Measurements from ENCODE around the gene IFNG-AS1. TPM values are rescaled to one million over a fixed set of nuclear protein-coding genes. Genes with fewer than 3 reads are reported as not detected.

IFNG-AS1 gene
- total RNA-seq, 2 donors from 2014 or later, result 2.7 TPM; not detected in 1

DNA sequence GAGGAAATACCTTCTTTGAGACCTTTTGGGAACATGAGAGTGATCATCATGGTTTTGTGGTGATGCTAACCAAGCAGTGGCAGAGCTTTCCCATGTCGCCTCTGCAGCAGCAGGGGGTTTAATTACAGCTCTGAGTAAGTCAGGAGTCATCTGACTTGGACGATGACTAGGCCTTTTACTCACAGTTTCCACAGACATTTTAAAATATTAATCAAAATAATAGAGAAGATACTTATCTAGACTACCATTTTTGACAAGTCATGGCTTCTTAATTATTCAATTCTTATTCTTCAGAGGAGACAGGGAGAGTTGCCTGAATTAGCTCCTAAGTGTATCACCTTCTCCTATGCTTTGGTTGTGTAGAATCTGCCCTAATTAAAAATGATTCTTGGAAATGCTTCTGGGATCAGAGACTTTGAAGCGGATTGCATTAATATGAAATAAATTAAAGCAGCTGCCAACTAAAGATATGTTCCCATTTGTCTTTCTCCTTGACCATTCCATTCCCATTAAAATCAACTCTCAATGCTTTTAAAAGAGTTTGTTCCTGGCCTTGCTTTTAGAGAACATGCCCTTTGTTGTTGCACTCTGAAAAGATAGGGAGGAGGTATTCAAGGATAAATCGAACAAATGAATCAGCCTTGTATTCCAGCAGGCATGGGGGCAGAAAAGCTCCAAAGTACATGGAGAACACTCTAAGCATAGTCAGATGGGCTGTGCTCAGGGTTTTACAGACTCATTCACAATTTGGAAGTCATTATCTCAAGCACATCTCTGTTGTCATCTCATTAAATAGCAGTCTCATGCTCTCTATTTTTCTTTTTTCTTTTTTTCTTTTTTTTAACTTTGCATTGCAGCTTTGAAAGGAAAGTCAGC lies 7.7 kb upstream of the IFNG-AS1 start:
- H3K4me3 ChIP-seq, result no peak overlapping the region
- H3K36me3 ChIP-seq, result no peaks in the 10 kb centered on the region
- H3K27me3 ChIP-seq, result no peaks in the 10 kb centered on the region
- H3K4me1 ChIP-seq, result no peaks in the 10 kb centered on the region
- no peak overlapping the region for H3K27ac ChIP-seq
- H3K9me3 ChIP-seq, result peaks cover 0 to 4% of the 10 kb centered on the region in 2 donors
- DNase-seq (ENCODE audit: low spot score), result no peak
- TF ChIP-seq, protein P1, sequence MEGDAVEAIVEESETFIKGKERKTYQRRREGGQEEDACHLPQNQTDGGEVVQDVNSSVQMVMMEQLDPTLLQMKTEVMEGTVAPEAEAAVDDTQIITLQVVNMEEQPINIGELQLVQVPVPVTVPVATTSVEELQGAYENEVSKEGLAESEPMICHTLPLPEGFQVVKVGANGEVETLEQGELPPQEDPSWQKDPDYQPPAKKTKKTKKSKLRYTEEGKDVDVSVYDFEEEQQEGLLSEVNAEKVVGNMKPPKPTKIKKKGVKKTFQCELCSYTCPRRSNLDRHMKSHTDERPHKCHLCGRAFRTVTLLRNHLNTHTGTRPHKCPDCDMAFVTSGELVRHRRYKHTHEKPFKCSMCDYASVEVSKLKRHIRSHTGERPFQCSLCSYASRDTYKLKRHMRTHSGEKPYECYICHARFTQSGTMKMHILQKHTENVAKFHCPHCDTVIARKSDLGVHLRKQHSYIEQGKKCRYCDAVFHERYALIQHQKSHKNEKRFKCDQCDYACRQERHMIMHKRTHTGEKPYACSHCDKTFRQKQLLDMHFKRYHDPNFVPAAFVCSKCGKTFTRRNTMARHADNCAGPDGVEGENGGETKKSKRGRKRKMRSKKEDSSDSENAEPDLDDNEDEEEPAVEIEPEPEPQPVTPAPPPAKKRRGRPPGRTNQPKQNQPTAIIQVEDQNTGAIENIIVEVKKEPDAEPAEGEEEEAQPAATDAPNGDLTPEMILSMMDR (IDR thresholded peaks at IDR 0.05), result no peak

- no peaks in the 10 kb centered on the region for H3K4me1 ChIP-seq
- no peaks in the 10 kb centered on the region for H3K36me3 ChIP-seq
- no peak overlapping the region for H3K27ac ChIP-seq
- no peaks in the 10 kb centered on the region for H3K27me3 ChIP-seq
- H3K4me3 ChIP-seq, result no peak overlapping the region
- TF ChIP-seq, protein P1 (IDR thresholded peaks at IDR 0.05), result no peak
- H3K9me3 ChIP-seq, result peaks cover 0 to 4% of the 10 kb centered on the region in 2 donors
- no peak for DNase-seq (ENCODE audit: low spot score)
Measured at GRCh38 chr12:67982164-67982563, 7.1 kb upstream of the IFNG-AS1 start.

DNA sequence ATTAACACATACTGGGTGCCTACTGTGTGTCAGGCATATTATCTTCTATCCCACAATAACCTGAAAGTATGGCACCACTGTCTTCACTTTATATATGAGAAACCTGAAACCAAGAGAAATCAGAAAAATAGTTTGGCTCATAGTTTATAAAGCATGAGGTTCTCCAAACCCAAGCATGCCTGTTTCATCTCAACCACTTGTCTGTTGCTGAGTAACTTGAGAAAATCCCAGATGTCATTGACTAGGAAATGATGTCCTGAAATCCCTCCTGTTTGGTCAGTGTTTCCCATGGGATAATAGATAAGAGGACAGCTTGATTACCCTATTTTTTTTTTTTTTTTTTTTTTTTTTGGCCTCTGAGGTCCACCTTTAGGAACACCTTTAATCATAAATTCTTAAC lies 2.6 kb upstream of the IFNG-AS1 start:
- Histone ChIP-seq H3K4me1 (no peaks in the 10 kb centered on the region), H3K9me3 (no peaks in the 10 kb centered on the region), H3K27me3 (no peaks in the 10 kb centered on the region), H3K4me3 (no peak overlapping the region), H3K36me3 (no peaks in the 10 kb centered on the region), H3K27ac (no peak overlapping the region)
- TF ChIP-seq, protein P1 (IDR thresholded peaks at IDR 0.05), result no peak
- no peak for DNase-seq (ENCODE audit: low spot score)

DNA sequence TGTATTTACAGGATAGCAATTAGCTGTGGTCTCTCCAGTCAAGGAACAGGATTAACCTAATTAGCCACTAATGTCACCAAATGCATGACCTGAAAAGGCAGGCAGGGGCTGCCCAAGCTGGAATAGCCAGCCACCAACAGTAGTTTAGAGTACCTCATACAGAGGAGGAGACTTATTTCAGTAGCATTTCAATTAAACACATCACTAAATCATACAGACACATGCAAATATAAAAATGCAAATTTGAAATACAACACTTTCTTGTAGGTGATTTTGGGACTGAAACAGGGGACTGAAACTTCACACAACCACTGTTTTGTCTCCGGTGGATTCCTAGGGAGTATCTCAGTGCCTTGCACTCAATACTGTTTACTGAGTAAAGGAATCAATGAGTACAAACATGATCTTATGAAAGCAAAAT lies 636 bp upstream of the IFNG-AS1 start:
- Histone ChIP-seq H3K27ac (no peak overlapping the region), H3K4me1 (no peaks in the 10 kb centered on the region), H3K9me3 (no peaks in the 10 kb centered on the region), H3K4me3 (no peak overlapping the region), H3K27me3 (no peaks in the 10 kb centered on the region), H3K36me3 (no peaks in the 10 kb centered on the region)
- TF ChIP-seq, protein P1 (IDR thresholded peaks at IDR 0.05), result no peak
- no peak for DNase-seq (ENCODE audit: low spot score)

- no peak overlapping the region for H3K4me3 ChIP-seq
- DNase-seq (ENCODE audit: low spot score), result no peak
Measured at GRCh38 chr12:67991158-67991557, 1.9 kb downstream of the IFNG-AS1 start.

More at GRCh38 chr12:67991158-67991557, 1.9 kb downstream of the IFNG-AS1 start:
- TF ChIP-seq, protein P1 (IDR thresholded peaks at IDR 0.05), result no peak
- Histone ChIP-seq H3K36me3 (no peaks in the 10 kb centered on the region), H3K4me1 (no peaks in the 10 kb centered on the region), H3K27ac (no peak overlapping the region), H3K27me3 (no peaks in the 10 kb centered on the region), H3K9me3 (no peaks in the 10 kb centered on the region)

All from right atrium auricular region (tissue), 2 donors.